Suppressor macrophage treated with lipopolysaccharide for 1 hour (primary cell): Measurements from ENCODE around the gene AGPAT2.
A peak's percentile ranks its signal among the peaks of the same experiment; 100 is the strongest.

Experiments
- DNase-seq, 3 donors: peaks; one replicate each; pipeline ENCODE4 v3.0.0-alpha.2; 2020 to 2022

Gene AGPAT2

DNA sequence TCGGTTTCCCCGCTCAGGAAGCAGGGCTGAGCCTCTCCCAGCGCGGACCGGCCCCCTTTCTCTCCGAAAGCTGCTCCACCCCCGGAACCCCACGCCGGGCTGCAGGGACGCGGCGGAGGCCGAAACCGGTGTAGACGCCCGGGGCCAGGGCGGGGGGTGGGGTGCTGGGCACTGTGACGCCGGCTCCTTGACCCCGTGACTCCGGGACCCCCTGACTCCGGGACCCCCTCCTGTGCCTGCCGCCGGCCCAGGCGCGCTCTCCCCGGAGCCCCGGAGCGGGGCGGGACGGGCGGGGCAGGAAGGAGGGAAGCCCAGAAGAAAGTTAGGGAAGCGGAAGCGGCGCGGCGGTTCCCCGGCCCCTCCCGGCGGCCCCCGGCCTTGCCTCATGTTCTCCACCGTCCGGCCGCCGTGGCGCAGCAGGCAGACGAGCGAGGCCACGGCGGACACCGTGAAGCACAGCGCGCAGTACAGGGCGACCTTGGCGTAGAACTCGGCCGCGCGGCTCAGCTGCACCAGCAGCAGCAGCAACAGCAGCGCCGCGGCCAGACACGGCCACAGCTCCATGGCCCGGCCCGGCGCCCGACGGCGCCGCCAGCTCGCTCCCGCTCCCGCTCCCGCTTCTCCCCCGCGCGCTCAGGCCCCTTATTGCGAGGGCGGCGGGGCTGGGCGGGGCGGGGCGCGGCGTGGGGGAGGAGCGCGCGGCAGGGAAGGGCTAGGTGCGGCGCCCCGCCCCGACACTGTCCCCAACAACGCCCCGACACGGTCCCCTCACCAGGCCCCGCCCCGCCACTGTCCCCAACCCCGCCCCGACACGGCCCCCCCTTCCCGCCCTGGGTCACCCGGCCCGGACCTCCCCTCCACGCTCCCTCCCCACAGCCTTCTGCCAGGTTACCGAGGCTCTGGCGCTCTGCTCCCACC lies at the start of gene AGPAT2:
TSS of gene AGPAT2 (minus strand) at position 664 of the 918 bp plus-strand sequence. CDS start at position 564, 100 bp downstream.
- DNase-seq: peak; percentile 76 to 91 (median 81)

DNA sequence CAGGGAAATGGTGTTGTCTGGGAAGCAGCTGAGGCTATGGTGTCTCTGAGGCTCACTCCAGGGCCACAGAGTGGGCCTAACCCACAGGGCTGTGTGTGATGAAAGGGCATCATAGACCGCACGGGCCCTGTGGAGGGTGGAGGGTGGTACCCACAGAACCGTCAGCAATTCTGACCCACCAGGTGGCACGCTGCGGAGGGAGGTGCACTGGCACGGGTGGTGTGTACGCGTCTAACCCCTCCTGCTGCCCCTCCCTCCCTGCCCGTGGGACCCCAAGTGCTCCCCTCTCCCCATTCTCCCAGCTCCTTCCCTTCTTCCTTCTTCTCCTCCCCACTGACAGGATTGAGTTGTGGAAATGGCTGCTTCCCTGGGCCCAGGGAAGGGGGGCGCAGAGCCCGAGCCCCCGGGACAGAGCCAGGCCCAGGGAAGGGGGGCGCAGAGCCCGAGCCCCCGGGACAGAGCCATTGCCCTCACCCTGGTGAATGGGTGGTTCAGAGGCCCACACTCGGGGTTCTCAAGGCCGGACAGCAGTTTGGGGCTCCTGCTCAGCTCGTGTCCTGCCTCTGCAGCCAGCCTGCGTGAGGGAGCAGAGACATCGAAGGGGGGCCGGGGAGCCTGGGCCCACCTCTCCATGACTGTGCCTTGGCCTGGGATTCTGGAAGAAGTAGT lies 48.7 kb upstream of the AGPAT2 start:
- no peak for DNase-seq

DNA sequence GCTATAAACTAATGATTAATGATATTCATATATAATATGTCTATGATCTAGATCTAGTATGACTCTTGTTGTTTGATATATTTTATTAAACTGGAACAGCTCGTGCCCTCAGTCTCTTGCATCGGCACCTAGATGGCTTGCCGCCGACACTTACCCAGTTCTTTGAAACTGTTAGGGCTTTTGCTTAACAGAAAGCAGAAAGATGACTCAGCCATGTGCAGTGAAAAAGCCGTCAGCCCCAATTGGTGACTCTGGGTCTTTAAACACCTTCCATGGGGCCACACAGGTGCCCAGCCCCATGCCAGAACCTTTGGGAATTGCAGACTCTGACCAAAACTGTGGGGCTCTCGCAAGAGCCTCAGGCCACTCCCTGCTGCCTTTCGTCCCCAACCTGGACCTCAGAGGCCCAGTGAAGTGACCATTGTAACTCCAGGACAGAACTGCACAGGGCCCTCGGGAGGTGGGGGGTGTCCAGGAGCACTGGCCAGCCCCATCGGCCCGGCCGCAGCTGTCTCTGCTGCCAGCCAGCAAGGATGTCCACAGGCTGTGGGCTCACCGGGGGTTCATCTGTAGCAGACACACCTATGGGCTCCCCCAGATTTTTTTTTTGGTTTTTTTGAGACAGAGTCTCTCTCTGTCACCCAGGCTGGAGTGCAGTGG lies 47.7 kb upstream of the AGPAT2 start:
- no peak for DNase-seq

DNA sequence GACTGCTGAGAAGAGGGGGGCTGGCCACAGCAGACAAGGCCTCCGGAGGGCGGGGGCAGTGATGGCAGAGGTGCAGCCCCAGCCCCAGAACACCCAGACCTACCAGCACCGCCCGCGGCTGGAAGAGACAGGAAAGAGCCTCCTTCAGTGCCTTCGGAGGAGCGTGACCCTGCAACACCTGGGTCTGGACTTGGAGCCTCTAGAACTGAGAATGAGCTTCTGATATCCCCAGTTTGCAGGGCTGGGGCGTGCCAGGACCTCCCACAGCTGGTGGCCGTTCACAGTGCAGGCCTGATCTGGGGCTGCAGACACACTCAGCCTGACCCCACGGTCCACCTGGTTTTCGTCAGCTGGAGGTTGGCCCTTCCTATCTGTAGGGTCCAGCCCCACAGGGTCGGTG lies 46.4 kb upstream of the AGPAT2 start:
- DNase-seq: no peak

DNA sequence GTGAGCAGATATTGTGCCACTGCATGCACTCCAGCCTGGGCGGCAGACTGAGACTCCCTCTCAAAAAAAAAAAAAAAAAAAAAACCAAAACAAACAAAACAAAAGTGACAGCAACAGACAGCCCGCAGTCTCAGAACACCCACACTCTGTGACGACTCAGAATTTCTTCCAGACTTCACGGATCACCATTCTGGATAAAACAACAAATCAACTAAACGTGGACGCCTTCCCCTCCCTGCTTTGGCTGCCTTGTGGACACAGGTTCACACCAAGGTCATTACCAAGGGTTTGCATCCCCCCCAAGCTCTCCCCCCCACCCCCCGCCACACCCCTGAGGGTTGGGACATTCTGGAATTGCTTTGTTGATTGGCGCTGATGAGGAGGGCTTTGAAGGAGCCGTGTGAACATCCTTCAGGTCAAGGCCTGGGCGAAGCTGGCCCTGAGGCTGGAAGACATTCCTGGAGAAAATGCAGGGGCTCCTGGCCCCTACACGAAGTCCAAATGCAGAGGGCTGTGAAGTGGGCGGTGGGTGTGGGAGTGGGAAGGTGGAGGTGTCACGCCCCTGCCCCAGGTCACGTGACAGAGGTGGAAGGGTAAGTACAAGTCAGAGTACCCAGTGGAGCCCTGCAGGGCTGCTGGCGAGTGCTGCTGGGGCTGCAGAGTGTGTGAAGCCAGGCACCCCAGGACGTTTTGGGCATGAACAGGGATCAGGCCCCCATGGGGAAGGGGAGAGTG lies 45.4 kb upstream of the AGPAT2 start:
- DNase-seq: no peak

DNA sequence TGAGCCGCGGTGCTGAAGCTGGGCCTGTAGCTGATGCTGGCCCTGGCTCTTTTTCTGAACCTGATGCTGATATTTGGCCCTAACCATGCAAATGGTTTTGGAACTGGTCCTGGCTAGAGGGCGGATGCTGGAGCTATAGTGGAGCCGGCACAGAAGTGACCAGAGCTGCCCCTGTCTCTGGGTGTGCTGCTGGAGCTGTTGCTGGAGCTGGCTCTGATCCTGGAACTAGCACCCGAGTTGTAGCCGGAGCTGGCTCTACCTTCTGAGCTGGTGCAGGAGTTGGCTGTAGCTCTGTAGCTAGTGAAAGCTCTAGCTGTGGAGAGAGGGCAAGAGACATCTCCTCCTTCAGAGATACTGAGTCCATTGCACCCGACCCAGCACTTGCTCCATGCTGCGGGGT lies 42.7 kb upstream of the AGPAT2 start:
- no peak for DNase-seq

DNA sequence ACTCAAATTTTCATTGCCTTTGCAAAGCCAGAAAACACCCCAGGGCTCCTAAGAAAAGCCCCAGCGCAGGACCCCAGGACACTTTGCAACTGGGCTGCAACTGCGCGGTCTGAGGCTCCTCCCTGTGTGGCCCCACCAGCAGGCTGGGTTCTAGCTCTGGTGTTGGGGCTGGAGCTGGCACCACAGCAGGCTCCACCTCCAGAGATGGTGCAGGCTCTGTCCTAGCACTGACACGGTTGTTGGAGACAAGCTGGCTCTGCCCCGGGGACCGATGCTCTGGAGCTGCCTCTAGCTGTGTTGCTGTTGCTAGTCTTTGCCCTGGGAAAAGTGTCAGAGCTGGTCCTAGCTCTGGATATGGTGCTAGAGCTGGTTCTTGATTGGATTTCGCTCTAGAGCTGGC lies 41.9 kb upstream of the AGPAT2 start:
- no peak for DNase-seq

DNA sequence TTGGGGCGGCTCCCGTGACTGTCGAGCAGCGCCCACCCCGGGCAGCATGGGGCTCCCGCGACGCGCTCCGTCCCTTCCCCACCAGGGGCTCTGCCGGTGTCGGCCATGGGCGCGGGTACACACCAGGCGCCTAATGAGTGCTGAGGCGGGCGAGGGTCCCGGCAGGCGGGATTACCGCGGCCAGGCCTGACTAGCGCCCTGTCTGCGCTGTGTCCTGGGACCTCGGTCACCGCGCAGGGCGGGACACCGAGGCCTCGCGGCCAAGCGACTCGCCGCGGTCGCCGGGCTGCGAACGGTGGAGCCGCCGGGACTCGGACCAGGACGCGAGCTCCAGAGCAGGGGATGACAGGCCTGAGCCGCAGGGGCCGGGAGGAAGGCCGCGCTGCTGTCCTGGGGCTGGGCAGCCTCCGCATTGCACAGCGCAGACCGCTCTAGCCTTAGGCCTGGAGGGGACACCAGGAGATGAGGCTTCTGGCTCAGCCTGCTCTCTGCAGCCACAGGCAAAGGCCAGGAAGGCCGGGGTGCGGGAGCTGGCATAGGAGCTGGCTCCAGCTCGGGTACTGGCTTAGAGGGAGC lies 41.4 kb upstream of the AGPAT2 start:
- DNase-seq: peak; percentile 38 to 56 (median 40)

DNA sequence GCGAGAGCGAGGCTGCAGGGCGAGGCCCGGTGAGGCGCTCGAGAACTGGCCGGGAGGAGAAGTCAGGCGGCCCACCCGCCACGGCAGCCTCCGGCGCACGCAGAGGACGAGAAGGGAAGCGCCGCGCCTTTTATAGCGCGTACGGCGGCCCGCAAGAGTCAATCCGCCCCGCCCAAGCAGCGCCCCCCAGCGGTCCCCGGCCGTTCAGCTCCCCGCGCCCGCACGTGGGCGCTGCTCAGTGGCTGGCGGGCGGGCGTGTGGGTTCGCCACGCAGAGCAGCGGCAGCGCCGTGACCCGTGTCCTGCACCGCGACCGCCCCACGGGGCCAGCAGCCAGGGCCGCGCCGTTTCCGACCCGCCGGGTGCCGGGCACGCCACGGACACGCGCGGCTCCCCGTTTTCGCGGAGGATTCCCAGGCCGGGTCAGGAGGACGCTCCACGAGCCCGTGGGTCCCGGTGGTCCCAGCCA lies 40.9 kb upstream of the AGPAT2 start:
- peak; percentile 90 to 98 (median 97) for DNase-seq

DNA sequence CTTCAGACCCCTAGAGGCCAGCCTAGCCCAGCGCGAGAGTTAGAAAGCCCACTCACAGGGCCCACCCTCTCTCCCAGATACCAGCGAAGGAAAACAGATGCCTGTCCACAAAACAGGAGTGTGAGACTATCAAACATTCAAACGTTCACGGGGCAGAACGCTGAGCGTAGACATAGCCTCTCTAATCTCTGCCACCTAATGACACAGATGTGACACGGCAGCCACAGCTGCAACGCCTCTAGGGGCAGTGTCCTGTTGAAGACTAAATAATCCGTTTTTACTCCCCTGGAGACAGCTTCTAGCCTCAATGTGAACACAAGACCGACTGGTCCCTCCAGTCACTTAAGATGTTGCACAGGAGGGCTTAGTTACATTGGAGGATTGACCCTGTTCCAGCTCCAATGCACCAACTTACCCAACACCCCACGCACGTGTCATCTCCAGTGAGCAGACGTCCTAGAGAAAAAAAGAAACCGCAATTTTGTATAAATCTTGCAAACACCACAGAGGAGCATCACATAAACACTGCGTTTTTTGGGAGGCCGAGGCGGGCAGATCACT lies 39.5 kb upstream of the AGPAT2 start:
- DNase-seq: peak; percentile 60 to 65 (median 60)

DNA sequence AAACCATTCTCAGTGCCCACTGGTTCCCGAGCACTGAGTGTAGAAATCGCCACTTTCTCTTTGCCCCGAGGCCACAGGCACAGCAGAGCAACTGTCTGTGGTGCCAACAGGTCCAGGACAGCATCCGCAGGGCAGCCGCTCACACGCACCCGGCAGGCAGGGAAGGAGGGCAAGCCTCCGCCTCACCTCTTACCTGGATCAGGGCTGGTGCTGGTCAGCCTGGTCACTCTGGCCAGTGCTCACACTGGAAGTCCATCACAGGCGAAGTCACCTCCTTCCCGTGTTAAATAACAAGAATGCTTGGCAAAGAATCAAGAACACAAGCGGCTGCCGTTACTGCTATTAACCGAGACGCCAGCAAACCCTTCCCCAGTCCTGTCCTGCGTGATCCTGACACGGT lies 38.9 kb upstream of the AGPAT2 start:
- DNase-seq: no peak

DNA sequence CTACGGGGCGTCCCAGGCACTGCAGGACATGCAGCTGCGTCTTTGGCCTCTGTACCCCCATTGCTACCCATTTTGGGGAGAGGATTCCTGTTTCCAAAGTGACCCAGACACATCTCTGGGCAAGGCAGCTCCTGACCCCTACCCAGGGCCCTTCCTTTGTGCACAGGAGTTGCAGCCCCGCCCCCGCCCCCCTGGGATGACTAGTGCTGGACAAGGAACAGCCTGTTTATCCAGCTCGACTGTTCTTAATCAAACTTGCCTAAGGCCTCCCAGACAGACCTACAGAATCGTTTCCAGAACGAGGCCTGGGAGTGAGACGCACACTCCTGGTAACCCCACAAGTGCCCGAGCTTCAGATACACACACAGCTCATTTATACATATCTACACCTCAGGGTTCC lies 38.4 kb upstream of the AGPAT2 start:
- DNase-seq: no peak

DNA sequence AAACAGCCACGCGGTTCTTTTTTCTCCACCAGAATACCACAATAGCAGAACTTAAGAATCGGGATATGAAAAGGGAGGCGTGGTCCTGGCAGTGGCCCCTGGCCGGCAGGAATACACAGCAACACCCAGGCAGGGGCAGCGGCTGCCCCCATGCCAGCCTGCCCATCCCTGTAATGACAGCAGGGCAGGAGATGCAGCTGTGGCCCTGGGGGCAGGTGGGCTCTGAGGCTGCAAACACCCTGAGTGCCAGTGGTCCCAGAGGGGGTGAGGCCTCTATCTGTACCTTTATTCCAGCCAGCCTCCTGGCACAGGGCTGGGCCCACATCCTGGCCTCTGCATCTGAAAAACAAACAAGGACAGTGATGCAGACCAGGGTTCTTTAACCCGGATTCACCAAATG lies 37.5 kb upstream of the AGPAT2 start:
- no peak for DNase-seq

DNA sequence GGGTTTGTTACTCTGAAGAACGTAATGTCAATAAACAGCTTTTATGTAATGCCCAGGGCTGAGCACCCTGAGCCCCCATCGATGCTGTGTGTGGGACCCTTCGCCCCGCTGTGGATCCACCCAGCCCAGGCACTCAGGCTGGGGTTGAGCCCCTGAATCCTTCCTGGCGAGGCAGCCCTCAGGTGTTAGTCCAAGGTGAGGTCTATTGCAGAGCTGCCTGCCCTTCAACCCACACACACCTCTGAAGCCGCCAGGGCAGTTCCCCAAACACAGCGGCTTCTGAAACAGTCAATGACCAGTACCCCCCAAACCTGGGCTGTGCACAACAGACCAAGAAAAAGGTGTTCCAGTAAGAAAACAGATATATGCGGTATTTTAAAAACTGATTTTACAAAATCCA lies 36.7 kb upstream of the AGPAT2 start:
- no peak for DNase-seq

DNA sequence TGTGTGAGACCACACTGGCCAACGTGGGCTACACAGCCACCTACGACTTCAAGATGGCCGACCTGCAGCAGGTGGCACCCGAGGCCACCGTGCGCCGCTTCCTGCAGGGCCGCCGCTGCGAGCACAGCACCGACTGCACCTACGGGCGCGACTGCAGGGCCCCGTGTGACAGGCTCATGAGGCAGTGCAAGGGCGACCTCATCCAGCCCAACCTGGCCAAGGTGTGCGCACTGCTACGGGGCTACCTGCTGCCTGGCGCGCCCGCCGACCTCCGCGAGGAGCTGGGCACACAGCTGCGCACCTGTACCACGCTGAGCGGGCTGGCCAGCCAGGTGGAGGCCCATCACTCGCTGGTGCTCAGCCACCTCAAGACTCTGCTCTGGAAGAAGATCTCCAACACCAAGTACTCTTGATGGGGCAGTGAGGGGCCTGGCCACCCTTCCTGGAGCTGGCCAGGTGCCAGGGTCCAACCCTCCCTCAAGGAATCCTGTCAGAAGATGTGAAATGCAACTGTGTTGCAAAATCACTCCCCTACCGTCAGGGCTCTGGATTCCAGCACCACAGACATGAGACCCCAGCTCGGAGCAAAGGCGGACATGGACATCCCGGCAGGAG lies 36.2 kb upstream of the AGPAT2 start:
- DNase-seq: no peak

DNA sequence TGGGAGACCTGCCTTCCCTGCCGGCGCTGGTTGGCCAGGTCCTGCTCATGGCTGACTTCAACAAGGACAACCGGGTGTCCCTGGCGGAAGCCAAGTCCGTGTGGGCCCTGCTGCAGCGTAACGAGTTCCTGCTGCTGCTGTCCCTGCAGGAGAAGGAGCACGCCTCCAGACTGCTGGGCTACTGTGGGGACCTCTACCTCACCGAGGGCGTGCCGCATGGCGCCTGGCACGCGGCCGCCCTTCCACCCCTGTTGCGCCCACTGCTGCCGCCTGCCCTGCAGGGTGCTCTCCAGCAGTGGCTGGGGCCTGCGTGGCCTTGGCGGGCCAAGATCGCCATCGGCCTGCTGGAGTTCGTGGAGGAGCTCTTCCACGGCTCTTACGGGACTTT lies 35.7 kb upstream of the AGPAT2 start:
- DNase-seq: no peak

DNA sequence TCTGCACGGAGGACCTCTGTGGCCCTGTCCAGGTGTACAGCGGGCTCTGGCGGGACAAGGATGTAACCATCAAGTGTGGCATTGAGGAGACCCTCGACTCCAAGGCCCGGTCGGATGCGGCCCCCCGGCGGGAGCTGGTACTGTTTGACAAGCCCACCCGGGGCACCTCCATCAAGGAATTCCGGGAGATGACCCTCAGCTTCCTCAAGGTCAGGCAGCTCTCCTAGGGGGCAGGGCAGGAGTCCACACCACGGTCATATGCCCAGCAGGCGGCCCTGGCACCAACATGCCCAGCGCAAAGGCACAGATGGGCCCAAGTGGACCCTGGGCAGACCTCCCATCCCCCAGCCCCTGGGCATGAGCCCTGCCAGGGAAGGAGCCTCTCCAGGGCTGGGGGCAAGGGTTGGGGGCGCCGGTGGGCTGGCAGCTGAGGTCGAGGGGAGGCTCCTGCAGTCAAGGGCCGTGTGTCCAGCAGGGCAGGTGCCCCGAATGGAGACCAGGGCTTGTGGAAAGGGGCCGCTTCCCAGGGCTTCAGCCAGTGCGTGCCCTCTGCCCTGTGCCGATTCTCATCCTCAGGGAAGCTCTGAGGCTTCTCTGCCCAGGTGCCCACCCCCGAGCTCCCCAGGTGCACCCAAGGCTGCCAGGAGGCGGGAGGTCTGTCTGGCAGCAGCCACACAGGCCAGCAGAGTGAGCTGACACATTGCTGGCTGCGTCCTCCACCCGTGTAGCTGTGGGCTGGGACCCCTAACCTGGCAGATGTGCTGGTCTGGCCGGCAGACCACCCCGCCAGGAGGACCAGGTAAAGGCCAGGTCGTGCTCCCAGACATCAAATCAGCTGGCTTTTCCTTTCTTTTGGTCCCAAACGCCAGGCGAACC lies 35.1 kb upstream of the AGPAT2 start:
- DNase-seq: no peak

DNA sequence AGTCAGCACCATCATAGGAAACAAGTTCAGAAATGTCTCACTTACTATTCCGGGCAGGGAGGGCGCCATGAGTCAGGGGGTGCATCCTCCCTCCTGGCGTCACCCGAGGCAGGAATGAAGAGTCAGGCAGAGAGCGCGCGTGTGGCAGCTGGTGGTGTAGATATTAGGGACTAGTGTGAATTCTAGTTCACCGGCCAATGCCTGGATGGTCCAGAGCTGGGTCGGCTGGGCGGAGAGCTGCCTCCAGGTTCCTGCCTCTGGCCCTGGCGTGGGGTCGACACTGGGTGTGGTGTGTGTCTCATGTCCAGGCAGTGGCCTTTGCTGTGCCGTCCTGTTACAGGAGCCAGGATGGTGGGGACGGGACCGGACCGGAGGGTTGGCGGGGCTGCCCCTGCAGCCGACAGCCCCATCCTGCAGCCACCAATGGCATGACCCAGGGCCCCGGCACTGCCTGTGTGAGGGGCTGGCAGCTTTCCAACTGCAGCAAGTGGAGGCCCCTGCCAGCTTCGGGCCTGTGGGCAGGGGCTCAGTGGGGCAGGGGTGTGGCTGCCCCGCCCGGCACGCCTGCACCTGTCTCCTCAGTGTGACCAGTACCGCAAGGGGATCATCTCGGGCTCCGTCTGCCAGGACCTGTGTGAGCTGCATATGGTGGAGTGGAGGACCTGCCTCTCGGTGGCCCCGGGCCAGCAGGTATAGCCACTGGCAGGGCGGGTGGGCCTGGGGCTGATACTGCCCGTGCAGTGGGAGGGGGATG lies 34.3 kb upstream of the AGPAT2 start:
- peak; percentile 37 to 53 (median 51) for DNase-seq

DNA sequence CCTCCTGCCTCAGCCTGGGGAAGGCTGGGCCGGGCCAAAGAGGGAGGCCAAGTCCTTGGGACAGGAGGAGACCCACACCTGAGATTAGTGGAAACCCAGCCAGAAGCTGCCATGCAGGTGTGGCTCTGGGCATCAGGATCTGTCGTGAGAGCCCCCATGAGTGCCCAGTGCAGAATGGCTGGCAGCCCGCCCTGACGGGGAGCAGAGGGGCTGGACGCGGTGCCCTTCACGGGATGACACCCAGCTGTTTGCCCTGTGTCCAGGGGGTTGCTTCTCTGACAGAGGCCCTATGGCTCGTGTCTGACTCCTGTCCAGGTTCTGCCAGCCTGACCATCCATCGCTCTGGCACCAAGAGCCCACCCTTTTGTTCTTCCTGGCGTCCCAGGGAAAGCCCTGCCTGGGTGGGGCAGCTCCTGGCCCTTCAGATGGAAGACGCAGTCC lies 33.7 kb upstream of the AGPAT2 start:
- DNase-seq: no peak
